ENCODE results near the gene NCOA1.
"Not testable (repeated sequence)": the region's sequence is repeated elsewhere in the genome, so short reads cannot be mapped to it uniquely, and the experiment has no call there.

NCOA1 gene

GRCh38 chr2:24548058-24548457, 57.0 kb downstream of the NCOA1 start:
- Histone ChIP-seq H3K27me3 (ENCODE audit: insufficient read depth, insufficient read length) (no peaks in the 10 kb centered on the region), H3K4me3 (ENCODE audit: insufficient read length, low read depth) (no peak overlapping the region), H3K4me1 (ENCODE audit: insufficient read depth, insufficient read length) (no peaks in the 10 kb centered on the region), H3K36me3 (ENCODE audit: insufficient read depth, insufficient read length, low read length) (no peaks in the 10 kb centered on the region), H3K9me3 (ENCODE audit: insufficient read depth, low read length) (peaks cover 10% of the 10 kb centered on the region; the same call in 1 of the 2 replicates), H3K9ac (ENCODE audit: insufficient read length, low read depth) (no peak overlapping the region)
- DNase-seq (ENCODE audit: low read depth, low spot score), result no peak
- TF ChIP-seq YY1 (IDR thresholded peaks at IDR 0.05; ENCODE audit: insufficient read depth, insufficient read length) (no peak), ZNF274 (IDR thresholded peaks at IDR 0.05; ENCODE audit: low read depth, low read length) (no peak), SUZ12 (IDR thresholded peaks at IDR 0.05; ENCODE audit: extremely low read depth, insufficient read depth, insufficient read length) (no peak)

- H3K36me3 ChIP-seq (ENCODE audit: insufficient read depth, insufficient read length, low read length); H3K27me3 ChIP-seq (ENCODE audit: insufficient read depth, insufficient read length); H3K4me3 ChIP-seq (ENCODE audit: insufficient read length, low read depth); H3K9ac ChIP-seq (ENCODE audit: insufficient read length, low read depth); H3K4me1 ChIP-seq (ENCODE audit: insufficient read depth, insufficient read length); H3K9me3 ChIP-seq (ENCODE audit: insufficient read depth, low read length); DNase-seq (ENCODE audit: low read depth, low spot score): not testable (repeated sequence)
Observed at GRCh38 chr2:24550301-24550700, 59.2 kb downstream of the NCOA1 start.

GRCh38 chr2:24551016-24551415, 60.0 kb downstream of the NCOA1 start:
- DNase-seq (ENCODE audit: low read depth, low spot score), result no peak
- Histone ChIP-seq H3K9ac (ENCODE audit: insufficient read length, low read depth) (no peak overlapping the region), H3K4me1 (ENCODE audit: insufficient read depth, insufficient read length) (no peaks in the 10 kb centered on the region), H3K9me3 (ENCODE audit: insufficient read depth, low read length) (no peaks in the 10 kb centered on the region; the same call in 1 of the 2 replicates), H3K27me3 (ENCODE audit: insufficient read depth, insufficient read length) (no peaks in the 10 kb centered on the region), H3K4me3 (ENCODE audit: insufficient read length, low read depth) (no peak overlapping the region), H3K36me3 (ENCODE audit: insufficient read depth, insufficient read length, low read length) (no peaks in the 10 kb centered on the region)
- TF ChIP-seq ZNF274 (IDR thresholded peaks at IDR 0.05; ENCODE audit: low read depth, low read length) (no peak), YY1 (IDR thresholded peaks at IDR 0.05; ENCODE audit: insufficient read depth, insufficient read length) (no peak), SUZ12 (IDR thresholded peaks at IDR 0.05; ENCODE audit: extremely low read depth, insufficient read depth, insufficient read length) (no peak)

GRCh38 chr2:24552836-24553235, 61.8 kb downstream of the NCOA1 start:
- Histone ChIP-seq H3K9ac (ENCODE audit: insufficient read length, low read depth) (no peak overlapping the region), H3K4me1 (ENCODE audit: insufficient read depth, insufficient read length) (no peaks in the 10 kb centered on the region), H3K9me3 (ENCODE audit: insufficient read depth, low read length) (no peaks in the 10 kb centered on the region; the same call in 1 of the 2 replicates), H3K36me3 (ENCODE audit: insufficient read depth, insufficient read length, low read length) (no peaks in the 10 kb centered on the region), H3K4me3 (ENCODE audit: insufficient read length, low read depth) (no peak overlapping the region), H3K27me3 (ENCODE audit: insufficient read depth, insufficient read length) (no peaks in the 10 kb centered on the region)
- TF ChIP-seq SUZ12 (IDR thresholded peaks at IDR 0.05; ENCODE audit: extremely low read depth, insufficient read depth, insufficient read length) (no peak), YY1 (IDR thresholded peaks at IDR 0.05; ENCODE audit: insufficient read depth, insufficient read length) (no peak), ZNF274 (IDR thresholded peaks at IDR 0.05; ENCODE audit: low read depth, low read length) (no peak)
- DNase-seq (ENCODE audit: low read depth, low spot score), result no peak

- no peaks in the 10 kb centered on the region for H3K36me3 ChIP-seq (ENCODE audit: insufficient read depth, insufficient read length, low read length)
- no peak for DNase-seq (ENCODE audit: low read depth, low spot score)
- H3K27me3 ChIP-seq (ENCODE audit: insufficient read depth, insufficient read length), result no peaks in the 10 kb centered on the region
- H3K4me3 ChIP-seq (ENCODE audit: insufficient read length, low read depth), result no peak overlapping the region
- no peaks in the 10 kb centered on the region for H3K9me3 ChIP-seq (ENCODE audit: insufficient read depth, low read length)
- no peak for TF ChIP-seq SUZ12 (IDR thresholded peaks at IDR 0.05; ENCODE audit: extremely low read depth, insufficient read depth, insufficient read length)
- TF ChIP-seq YY1 (IDR thresholded peaks at IDR 0.05; ENCODE audit: insufficient read depth, insufficient read length), result no peak
- TF ChIP-seq ZNF274 (IDR thresholded peaks at IDR 0.05; ENCODE audit: low read depth, low read length), result no peak
- no peak overlapping the region for H3K9ac ChIP-seq (ENCODE audit: insufficient read length, low read depth)
- no peaks in the 10 kb centered on the region for H3K4me1 ChIP-seq (ENCODE audit: insufficient read depth, insufficient read length)
Observed at GRCh38 chr2:24558781-24559472, 67.9 kb downstream of the NCOA1 start.

- H3K9me3 ChIP-seq (ENCODE audit: insufficient read depth, low read length), result no peaks in the 10 kb centered on the region
- TF ChIP-seq ZNF274 (IDR thresholded peaks at IDR 0.05; ENCODE audit: low read depth, low read length) (no peak), YY1 (IDR thresholded peaks at IDR 0.05; ENCODE audit: insufficient read depth, insufficient read length) (no peak), SUZ12 (IDR thresholded peaks at IDR 0.05; ENCODE audit: extremely low read depth, insufficient read depth, insufficient read length) (no peak)
- no peak overlapping the region for H3K4me3 ChIP-seq (ENCODE audit: insufficient read length, low read depth)
- H3K4me1 ChIP-seq (ENCODE audit: insufficient read depth, insufficient read length), result no peaks in the 10 kb centered on the region
- H3K36me3 ChIP-seq (ENCODE audit: insufficient read depth, insufficient read length, low read length), result no peaks in the 10 kb centered on the region
- DNase-seq (ENCODE audit: low read depth, low spot score), result no peak
- no peaks in the 10 kb centered on the region for H3K27me3 ChIP-seq (ENCODE audit: insufficient read depth, insufficient read length)
- no peak overlapping the region for H3K9ac ChIP-seq (ENCODE audit: insufficient read length, low read depth)
Observed at GRCh38 chr2:24559473-24560113, 68.5 kb downstream of the NCOA1 start.

- H3K27me3 ChIP-seq (ENCODE audit: insufficient read depth, insufficient read length), result no peaks in the 10 kb centered on the region
- H3K4me1 ChIP-seq (ENCODE audit: insufficient read depth, insufficient read length), result no peaks in the 10 kb centered on the region
- H3K9ac ChIP-seq (ENCODE audit: insufficient read length, low read depth), result no peak overlapping the region
- H3K36me3 ChIP-seq (ENCODE audit: insufficient read depth, insufficient read length, low read length), result no peaks in the 10 kb centered on the region
- no peak for DNase-seq (ENCODE audit: low read depth, low spot score)
- no peak for TF ChIP-seq YY1 (IDR thresholded peaks at IDR 0.05; ENCODE audit: insufficient read depth, insufficient read length)
- no peak for TF ChIP-seq SUZ12 (IDR thresholded peaks at IDR 0.05; ENCODE audit: extremely low read depth, insufficient read depth, insufficient read length)
- no peak for TF ChIP-seq ZNF274 (IDR thresholded peaks at IDR 0.05; ENCODE audit: low read depth, low read length)
- H3K9me3 ChIP-seq (ENCODE audit: insufficient read depth, low read length), result peaks cover 18% of the 10 kb centered on the region; the same call in 1 of the 2 replicates
- no peak overlapping the region for H3K4me3 ChIP-seq (ENCODE audit: insufficient read length, low read depth)
Observed at GRCh38 chr2:24565537-24565936, 74.5 kb downstream of the NCOA1 start.

Data from NT2/D1 (cell line).